Suprapubic skin (tissue), 3 donors: ENCODE data around the gene GSTM2.

ENCODE experiments used
- POLR2AphosphoS5 ChIP-seq, 3 donors: sonication (generic); formaldehyde crosslinking; IDR thresholded peaks; one replicate each; pipeline ENCODE4 v1.6.1; 2017; ENCODE audit warnings: antibody characterized with exemption in 3 of 3
- TF ChIP-seq, protein P1 (sequence below), 2 donors: fragments of 200-600 bp in 1 of 2; fragments of 450-650 bp in 1 of 2; sonication (generic) in 1 of 2; IDR thresholded peaks; one replicate each; pipeline ENCODE4 v1.5.1; 2016 to 2019; ENCODE audit warnings: antibody characterized with exemption in 2 of 2, mild to moderate bottlenecking in 1 of 2, moderate library complexity in 1 of 2

DNA sequence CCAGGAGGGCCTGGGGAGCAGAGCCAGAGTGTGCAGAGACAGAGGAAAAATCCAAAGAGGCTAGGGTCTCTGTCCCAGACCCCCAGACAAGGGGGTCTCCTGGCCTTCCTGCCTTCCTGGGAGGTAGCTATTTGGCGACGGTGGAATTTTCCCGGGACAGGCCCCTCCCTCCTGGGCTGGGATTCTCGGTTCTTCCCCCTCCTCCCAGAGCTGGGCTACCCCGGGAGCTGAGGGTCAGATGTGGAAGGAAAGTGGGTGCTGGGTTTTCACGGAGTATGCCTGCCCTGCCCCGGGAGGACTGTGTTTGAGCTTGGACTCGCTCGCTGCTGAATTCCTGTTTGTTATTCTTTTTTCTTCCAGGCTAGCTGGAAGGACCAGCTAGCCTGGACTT, 47.5 kb upstream of the GSTM2 start:
- TF ChIP-seq POLR2AphosphoS5 (IDR thresholded peaks at IDR 0.05) = no peak
- TF ChIP-seq, protein P1, sequence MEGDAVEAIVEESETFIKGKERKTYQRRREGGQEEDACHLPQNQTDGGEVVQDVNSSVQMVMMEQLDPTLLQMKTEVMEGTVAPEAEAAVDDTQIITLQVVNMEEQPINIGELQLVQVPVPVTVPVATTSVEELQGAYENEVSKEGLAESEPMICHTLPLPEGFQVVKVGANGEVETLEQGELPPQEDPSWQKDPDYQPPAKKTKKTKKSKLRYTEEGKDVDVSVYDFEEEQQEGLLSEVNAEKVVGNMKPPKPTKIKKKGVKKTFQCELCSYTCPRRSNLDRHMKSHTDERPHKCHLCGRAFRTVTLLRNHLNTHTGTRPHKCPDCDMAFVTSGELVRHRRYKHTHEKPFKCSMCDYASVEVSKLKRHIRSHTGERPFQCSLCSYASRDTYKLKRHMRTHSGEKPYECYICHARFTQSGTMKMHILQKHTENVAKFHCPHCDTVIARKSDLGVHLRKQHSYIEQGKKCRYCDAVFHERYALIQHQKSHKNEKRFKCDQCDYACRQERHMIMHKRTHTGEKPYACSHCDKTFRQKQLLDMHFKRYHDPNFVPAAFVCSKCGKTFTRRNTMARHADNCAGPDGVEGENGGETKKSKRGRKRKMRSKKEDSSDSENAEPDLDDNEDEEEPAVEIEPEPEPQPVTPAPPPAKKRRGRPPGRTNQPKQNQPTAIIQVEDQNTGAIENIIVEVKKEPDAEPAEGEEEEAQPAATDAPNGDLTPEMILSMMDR (IDR thresholded peaks at IDR 0.05) = no peak
